Ovary (tissue), 3 donors: ENCODE results near the gene CEP89.

Source experiments
- CTCF ChIP-seq, 3 donors: fragments of 450-650 bp in 2 of 3; fragments of 200-600 bp in 1 of 3; IDR thresholded peaks; one replicate each; pipeline versions ENCODE4 v1.5.1 to v1.8.0; 2016 to 2022; ENCODE audit warnings: antibody characterized with exemption in 3 of 3, mild to moderate bottlenecking in 1 of 3
- EP300 ChIP-seq: sonication (generic); formaldehyde crosslinking; IDR thresholded peaks from one replicate; pipeline ENCODE4 v1.6.1; 2017; ENCODE audit warnings: antibody characterized with exemption
- POLR2A ChIP-seq: fragments of 450-650 bp; IDR thresholded peaks from one replicate; pipeline ENCODE4 v1.6.1; 2017; ENCODE audit warnings: antibody characterized with exemption, mild to moderate bottlenecking, moderate library complexity
- donor health status: DM: no; HTN: no; CAD: no.

- TF ChIP-seq EP300 (no peak), POLR2A (no peak), CTCF (IDR thresholded peaks at IDR 0.05) (no peak)
These were observed 62.5 kb downstream of the CEP89 start for GRCh38 chr19:32909257-32909656.
